H9 (cell line): ENCODE measurements around the gene P4HTM. TPM values are rescaled to one million over a fixed set of nuclear protein-coding genes. Genes with fewer than 3 reads are reported as not detected.

ENCODE experiments used
- DNase-seq: peaks from one replicate; pipeline ENCODE4 v3.0.0-alpha.2; 2017
- H2AFZ ChIP-seq: one replicate; pipeline ENCODE4 v1.6.1; 2013; ENCODE audit warnings: mild to moderate bottlenecking, low read length, control low read depth, moderate library complexity
- H2AK5ac ChIP-seq: 2 replicates; pipeline ENCODE4 v1.6.1; 2013; ENCODE audit warnings: low read length, control low read depth, mixed read lengths; ENCODE audit not compliant: insufficient read length
- H2BK120ac ChIP-seq: one replicate; pipeline ENCODE4 v1.6.1; 2013; ENCODE audit warnings: low read depth, mild to moderate bottlenecking, low read length, control low read depth, inconsistent platforms; ENCODE audit not compliant: poor library complexity, severe bottlenecking
- H2BK12ac ChIP-seq: 2 replicates; pipeline ENCODE4 v1.6.1; 2013; ENCODE audit warnings: low read length, control low read depth, mixed read lengths, low read depth; ENCODE audit not compliant: insufficient read length
- H2BK15ac ChIP-seq: 2 replicates; pipeline ENCODE4 v1.6.1; 2013; ENCODE audit warnings: low read depth, low read length, control low read depth
- H2BK20ac ChIP-seq: one replicate; pipeline ENCODE4 v1.6.1; 2013; ENCODE audit warnings: low read depth, mild to moderate bottlenecking, low read length, control low read depth, inconsistent platforms; ENCODE audit not compliant: poor library complexity, severe bottlenecking
- H2BK5ac ChIP-seq: 2 replicates; pipeline ENCODE4 v1.6.1; 2013; ENCODE audit warnings: low read length, control low read depth, mixed read lengths; ENCODE audit not compliant: insufficient read length
- H3K14ac ChIP-seq: 2 replicates; pipeline ENCODE4 v1.6.1; 2013; ENCODE audit warnings: low read length, control low read depth; ENCODE audit not compliant: insufficient read depth
- H3K18ac ChIP-seq: 2 replicates; pipeline ENCODE4 v1.6.1; 2013; ENCODE audit warnings: low read depth, mild to moderate bottlenecking, mixed read lengths, low read length, control low read depth; ENCODE audit not compliant: insufficient read length
- H3K23ac ChIP-seq: 2 replicates; pipeline ENCODE4 v1.6.1; 2013; ENCODE audit warnings: low read length, control low read depth, mixed read lengths, low read depth; ENCODE audit not compliant: insufficient read length
- H3K23me2 ChIP-seq: 2 replicates; pipeline ENCODE4 v1.6.1; 2013; ENCODE audit warnings: low read depth, mild to moderate bottlenecking, mixed read lengths, low read length, control low read depth; ENCODE audit not compliant: insufficient read length, poor library complexity, severe bottlenecking
- H3K27ac ChIP-seq: 2 replicates; pipeline ENCODE4 v1.5.1; 2013; ENCODE audit warnings: low read length, control low read depth, mixed read lengths, low read depth; ENCODE audit not compliant: insufficient read length
- H3K27me3 ChIP-seq: 2 replicates; pipeline ENCODE4 v1.6.1; 2013; ENCODE audit warnings: low read length, control low read depth, inconsistent platforms; ENCODE audit not compliant: insufficient read depth
- H3K4ac ChIP-seq: 2 replicates; pipeline ENCODE4 v1.6.1; 2013; ENCODE audit warnings: low read depth, mild to moderate bottlenecking, control low read depth, inconsistent platforms, low read length, moderate library complexity
- H3K4me1 ChIP-seq: 2 replicates; pipeline ENCODE4 v1.6.1; 2013; ENCODE audit warnings: low read length, control low read depth, inconsistent platforms; ENCODE audit not compliant: insufficient read depth
- H3K4me2 ChIP-seq: 2 replicates; pipeline ENCODE4 v1.6.1; 2013; ENCODE audit warnings: low read length, control low read depth, mixed read lengths; ENCODE audit not compliant: insufficient read length, insufficient read depth
- H3K56ac ChIP-seq: 2 replicates; pipeline ENCODE4 v1.6.1; 2013; ENCODE audit warnings: low read depth, mild to moderate bottlenecking, mixed read lengths, low read length, control low read depth; ENCODE audit not compliant: insufficient read length
- H3K79me1 ChIP-seq: 2 replicates; pipeline ENCODE4 v1.6.1; 2013; ENCODE audit warnings: low read depth, mild to moderate bottlenecking, moderate library complexity, low read length, control low read depth, inconsistent platforms; ENCODE audit not compliant: insufficient read depth, poor library complexity, severe bottlenecking
- H3K79me2 ChIP-seq: 2 replicates; pipeline ENCODE4 v1.6.1; 2013; ENCODE audit warnings: low read length, control low read depth, inconsistent platforms; ENCODE audit not compliant: insufficient read depth
- H3K9ac ChIP-seq: 2 replicates; pipeline ENCODE4 v1.6.1; 2013; ENCODE audit warnings: low read length, control low read depth, mixed read lengths; ENCODE audit not compliant: insufficient read length; ENCODE audit errors: extremely low read depth
- H3K9me3 ChIP-seq: one replicate; pipeline ENCODE4 v1.6.1; 2013; ENCODE audit warnings: low read depth, low read length, inconsistent platforms; ENCODE audit not compliant: control insufficient read depth
- H3T11ph ChIP-seq: one replicate; pipeline ENCODE4 v1.6.1; 2013; ENCODE audit warnings: mild to moderate bottlenecking, low read length, control low read depth, inconsistent platforms
- H4K20me1 ChIP-seq: one replicate; pipeline ENCODE4 v1.6.1; 2013; ENCODE audit not compliant: control insufficient read depth, insufficient read length, insufficient read depth
- H4K5ac ChIP-seq: 2 replicates; pipeline ENCODE4 v1.6.1; 2013; ENCODE audit warnings: low read depth, mild to moderate bottlenecking, mixed read lengths, low read length, control low read depth; ENCODE audit not compliant: insufficient read length
- H4K8ac ChIP-seq: replicated peaks from 2 replicates; pipeline ENCODE4 v1.6.1; 2013; ENCODE audit warnings: low read length, control low read depth, mixed read lengths, low read depth; ENCODE audit not compliant: insufficient read length
- H4K91ac ChIP-seq: 2 replicates; pipeline ENCODE4 v1.6.1; 2013; ENCODE audit warnings: low read depth, mild to moderate bottlenecking, moderate library complexity, mixed read lengths, low read length, control low read depth; ENCODE audit not compliant: insufficient read length
- H3K27ac Mint-ChIP-seq, 3 experiments: 2 replicates in 2 of 3; 3 replicates in 1 of 3; pipeline ENCODE4 v1.8.0; 2020 to 2021; ENCODE audit warnings: mixed read lengths in 3 of 3, mild to moderate bottlenecking in 1 of 3, moderate library complexity in 1 of 3
- H3K27me3 Mint-ChIP-seq: 2 replicates; pipeline ENCODE4 v1.8.0; 2021; ENCODE audit warnings: low read depth, mild to moderate bottlenecking, moderate library complexity, mixed read lengths
- H3K36me3 Mint-ChIP-seq, 3 experiments: 2 replicates in 2 of 3; 3 replicates in 1 of 3; pipeline ENCODE4 v1.8.0; 2020 to 2021; ENCODE audit warnings: low read depth in 3 of 3, mixed read lengths in 3 of 3; ENCODE audit not compliant: insufficient read depth in 1 of 3
- H3K4me1 Mint-ChIP-seq, 2 experiments: 2 replicates each; pipeline ENCODE4 v1.8.0; 2020; ENCODE audit warnings: mixed read lengths in 2 of 2
- H3K4me3 Mint-ChIP-seq, 2 experiments: 2 replicates in 1 of 2; 3 replicates in 1 of 2; pipeline ENCODE4 v1.8.0; 2020 to 2021; ENCODE audit warnings: mild to moderate bottlenecking in 2 of 2, mixed read lengths in 2 of 2, moderate library complexity in 1 of 2
- H3K9me3 Mint-ChIP-seq, 2 experiments: 2 replicates in 1 of 2; 3 replicates in 1 of 2; pipeline ENCODE4 v1.8.0; 2020; ENCODE audit warnings: mild to moderate bottlenecking in 2 of 2, mixed read lengths in 2 of 2, moderate library complexity in 1 of 2
- WGBS: extraction: QIAGEN DNeasy Blood & Tissue Kit; methylation state at CpG from one replicate; pipeline ENCODE4 v1.1.7; 2013; ENCODE audit warnings: missing lambda C conversion rate, low lambda C conversion rate, mixed read lengths; ENCODE audit not compliant: insufficient read length; ENCODE audit errors: extremely low coverage; 5-methylcytosine and 5-hydroxymethylcytosine counted together
- total RNA-seq: library from RNA; stranded (reverse); gene quantifications from 2 replicates; pipeline ENCODE4 v1.2.1, GENCODE V29; 2021
- TF ChIP-seq, protein P1 (sequence below): fragments of 200-600 bp; sonication (generic); conservative IDR thresholded peaks from 3 replicates; pipeline ENCODE4 v1.8.0; 2021; ENCODE audit warnings: antibody characterized with exemption, mild to moderate bottlenecking

Gene P4HTM
- total RNA-seq, 1 experiment from 2014 or later: 36.0 TPM

DNA sequence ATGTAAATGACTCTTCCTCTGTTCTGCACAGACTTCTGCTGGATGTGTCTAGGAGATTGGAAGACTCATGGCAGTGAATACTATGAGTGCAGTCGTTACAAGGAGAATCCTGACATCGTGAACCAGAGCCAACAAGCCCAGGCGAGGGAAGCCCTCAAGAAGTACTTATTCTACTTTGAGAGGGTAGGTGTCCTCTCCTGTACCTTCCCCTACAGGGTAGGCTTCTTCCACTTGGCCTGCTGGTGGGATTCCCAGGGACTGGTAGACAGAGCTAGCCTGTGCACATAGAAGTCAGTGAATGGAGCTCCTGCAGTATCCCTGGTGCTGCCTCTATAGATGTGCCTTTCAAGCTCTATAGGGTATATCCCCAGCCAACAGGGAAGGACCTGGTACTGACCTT lies 10.6 kb upstream of the P4HTM start:
- no peaks in the 10 kb centered on the region for H3K79me1 ChIP-seq
- WGBS: no CpG with 5 or more reads among the region's 3 CpGs

More for the DNA sequence above, 10.6 kb upstream of the P4HTM start:
- Mint-ChIP-seq H3K27me3 (no peaks in the 10 kb centered on the region), H3K4me1 (no peaks in the 10 kb centered on the region), H3K36me3 (peaks cover 43 to 85% (median 74%) of the 10 kb centered on the region in 3 experiments), H3K27ac (no peak overlapping the region; a peak in 1 of 7 replicates), H3K4me3 (no peak overlapping the region), H3K9me3 (no peaks in the 10 kb centered on the region)
- H3K79me2 ChIP-seq: no peaks in the 10 kb centered on the region
- H3K27me3 ChIP-seq: no peaks in the 10 kb centered on the region
- H4K5ac ChIP-seq: no peak overlapping the region
- H3K4ac ChIP-seq: no peak overlapping the region
- no peak overlapping the region for H2AK5ac ChIP-seq
- no peaks in the 10 kb centered on the region for H3K4me1 ChIP-seq
- no peak overlapping the region for H3K14ac ChIP-seq
- H2BK120ac ChIP-seq: no peak overlapping the region
- no peak overlapping the region for H3K4me2 ChIP-seq
- no peak overlapping the region for H2BK15ac ChIP-seq
- H2BK20ac ChIP-seq: no peak overlapping the region
- no peak overlapping the region for H4K91ac ChIP-seq
- H3K27ac ChIP-seq: no peak overlapping the region
- H2AFZ ChIP-seq: no peak overlapping the region
- H3T11ph ChIP-seq: no peak overlapping the region
- H3K56ac ChIP-seq: no peak overlapping the region
- H4K20me1 ChIP-seq: no peaks in the 10 kb centered on the region
- no peak overlapping the region for H3K23ac ChIP-seq
- H3K9ac ChIP-seq: no peak overlapping the region
- no peak overlapping the region for H2BK12ac ChIP-seq
- H3K9me3 ChIP-seq: no peaks in the 10 kb centered on the region
- DNase-seq: no peak
- TF ChIP-seq, protein P1, sequence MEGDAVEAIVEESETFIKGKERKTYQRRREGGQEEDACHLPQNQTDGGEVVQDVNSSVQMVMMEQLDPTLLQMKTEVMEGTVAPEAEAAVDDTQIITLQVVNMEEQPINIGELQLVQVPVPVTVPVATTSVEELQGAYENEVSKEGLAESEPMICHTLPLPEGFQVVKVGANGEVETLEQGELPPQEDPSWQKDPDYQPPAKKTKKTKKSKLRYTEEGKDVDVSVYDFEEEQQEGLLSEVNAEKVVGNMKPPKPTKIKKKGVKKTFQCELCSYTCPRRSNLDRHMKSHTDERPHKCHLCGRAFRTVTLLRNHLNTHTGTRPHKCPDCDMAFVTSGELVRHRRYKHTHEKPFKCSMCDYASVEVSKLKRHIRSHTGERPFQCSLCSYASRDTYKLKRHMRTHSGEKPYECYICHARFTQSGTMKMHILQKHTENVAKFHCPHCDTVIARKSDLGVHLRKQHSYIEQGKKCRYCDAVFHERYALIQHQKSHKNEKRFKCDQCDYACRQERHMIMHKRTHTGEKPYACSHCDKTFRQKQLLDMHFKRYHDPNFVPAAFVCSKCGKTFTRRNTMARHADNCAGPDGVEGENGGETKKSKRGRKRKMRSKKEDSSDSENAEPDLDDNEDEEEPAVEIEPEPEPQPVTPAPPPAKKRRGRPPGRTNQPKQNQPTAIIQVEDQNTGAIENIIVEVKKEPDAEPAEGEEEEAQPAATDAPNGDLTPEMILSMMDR: no peak
- no peak overlapping the region for H4K8ac ChIP-seq
- H3K18ac ChIP-seq: no peak overlapping the region
- H2BK5ac ChIP-seq: no peak overlapping the region
- no peaks in the 10 kb centered on the region for H3K23me2 ChIP-seq
